Tibial nerve (tissue), 4 donors: ENCODE measurements around the gene TMEM138.

Experiments used
- CTCF ChIP-seq, 5 experiments: fragments of 200-600 bp in 3 of 5; fragments of 450-650 bp in 2 of 5; sonication (generic) in 3 of 5; IDR thresholded peaks; one replicate each; pipeline ENCODE4 v1.5.1; 2016 to 2019; ENCODE audit warnings: antibody characterized with exemption in 5 of 5, mild to moderate bottlenecking in 3 of 5, moderate library complexity in 2 of 5
- EP300 ChIP-seq, 2 donors: sonication (generic); formaldehyde crosslinking; IDR thresholded peaks; one replicate each; pipeline ENCODE4 v1.6.1; 2017; ENCODE audit warnings: antibody characterized with exemption in 2 of 2, mild to moderate bottlenecking in 1 of 2
- POLR2A ChIP-seq, 2 donors: fragments of 450-650 bp; IDR thresholded peaks; one replicate each; pipeline ENCODE4 v1.6.1; 2017; ENCODE audit warnings: antibody characterized with exemption in 2 of 2, mild to moderate bottlenecking in 2 of 2, moderate library complexity in 2 of 2

GRCh38 chr11:61404641-61405040 lies 42.5 kb downstream of the TMEM138 start:
- TF ChIP-seq POLR2A (IDR thresholded peaks at IDR 0.05) (no peak), CTCF (IDR thresholded peaks at IDR 0.05) (no peak), EP300 (IDR thresholded peaks at IDR 0.05) (no peak)
